ENCODE results near the gene ZPBP.

Gene ZPBP

GRCh38 chr7:50037086-50037485 lies 56.0 kb downstream of the ZPBP start:
- no peak for DNase-seq

DNA sequence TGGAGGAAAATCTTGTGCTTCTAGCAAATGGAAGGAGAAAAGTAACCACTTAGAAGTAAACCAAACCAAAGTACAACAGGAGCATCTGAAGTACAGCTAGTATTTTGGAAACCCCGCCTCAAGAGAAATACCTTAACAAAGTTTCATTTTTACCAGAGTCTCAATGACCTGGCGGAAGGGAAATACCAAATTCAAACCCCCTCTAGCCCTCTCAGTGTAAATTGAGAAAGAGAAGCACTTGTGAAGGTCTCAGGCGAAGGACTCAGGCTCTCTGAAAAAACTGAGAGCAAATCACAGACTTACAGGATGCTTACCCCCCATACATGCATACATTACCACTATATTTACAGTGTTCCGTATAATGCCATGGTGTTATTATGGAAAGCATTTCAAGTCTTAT lies 70.1 kb downstream of the ZPBP start:
- DNase-seq, result no peak

DNA sequence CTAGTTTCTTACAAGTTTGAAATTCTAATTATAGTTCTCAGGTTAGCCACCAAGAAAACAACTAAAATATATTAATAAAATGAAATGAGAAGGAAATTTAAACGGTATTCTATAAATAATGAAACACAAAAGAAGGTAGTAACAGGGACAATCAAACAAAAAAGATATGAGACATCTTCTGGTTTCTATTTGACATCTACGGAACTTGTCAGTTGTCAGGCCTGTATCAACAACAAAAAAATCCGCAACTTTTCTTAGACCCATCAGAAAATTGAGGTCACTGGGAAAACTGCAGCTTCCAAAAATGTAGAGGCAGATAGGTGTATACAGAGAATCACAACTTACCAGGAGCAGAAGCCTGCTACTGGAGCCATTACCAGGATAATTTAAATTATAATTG lies 70.6 kb downstream of the ZPBP start:
- DNase-seq, result no peak

DNA sequence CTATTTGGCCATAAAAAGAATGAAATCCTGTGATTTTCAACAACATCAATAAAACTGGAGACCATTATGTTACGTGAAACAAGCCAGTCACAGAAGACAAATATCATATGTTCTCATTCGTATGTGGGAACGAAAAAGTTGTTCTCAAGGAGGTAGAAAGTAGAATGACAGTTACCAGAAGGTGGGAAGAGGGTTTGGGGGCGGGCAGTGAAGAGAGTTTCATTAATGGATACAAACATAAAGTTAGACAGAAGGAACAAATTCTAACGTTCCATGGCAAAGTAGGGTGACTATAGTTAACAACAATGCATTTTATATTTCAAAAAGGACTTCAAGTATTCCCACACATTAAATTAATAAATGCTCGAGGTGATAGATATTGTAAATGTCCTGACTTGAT lies 97.4 kb downstream of the ZPBP start:
- DNase-seq, result no peak

GRCh38 chr7:49986191-49986590 lies 106.9 kb downstream of the ZPBP start:
- DNase-seq, result no peak

GRCh38 chr7:49980465-49980864 lies 112.6 kb downstream of the ZPBP start:
- DNase-seq, result no peak

DNA sequence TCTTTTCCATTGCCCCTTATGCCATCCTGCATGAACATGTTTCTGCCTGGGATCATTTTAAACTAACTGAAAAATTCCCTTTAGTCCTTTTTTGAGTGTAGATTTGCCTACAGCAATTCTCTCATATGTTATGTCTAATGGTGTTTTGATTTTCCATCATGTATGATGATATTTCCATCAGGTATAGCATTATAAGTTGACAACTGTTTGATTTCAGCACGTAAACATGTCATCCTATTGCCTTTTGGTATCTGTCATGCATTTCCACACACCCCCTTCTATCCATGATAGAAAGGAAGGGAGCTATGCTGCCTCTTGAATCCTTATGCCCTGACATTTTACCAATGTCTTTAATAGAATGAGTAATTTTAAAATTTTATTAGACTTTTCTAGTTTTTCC lies 116.8 kb downstream of the ZPBP start:
- DNase-seq, result no peak

- DNase-seq, result no peak
Measured at GRCh38 chr7:49974035-49974434, 119.0 kb downstream of the ZPBP start.

DNA sequence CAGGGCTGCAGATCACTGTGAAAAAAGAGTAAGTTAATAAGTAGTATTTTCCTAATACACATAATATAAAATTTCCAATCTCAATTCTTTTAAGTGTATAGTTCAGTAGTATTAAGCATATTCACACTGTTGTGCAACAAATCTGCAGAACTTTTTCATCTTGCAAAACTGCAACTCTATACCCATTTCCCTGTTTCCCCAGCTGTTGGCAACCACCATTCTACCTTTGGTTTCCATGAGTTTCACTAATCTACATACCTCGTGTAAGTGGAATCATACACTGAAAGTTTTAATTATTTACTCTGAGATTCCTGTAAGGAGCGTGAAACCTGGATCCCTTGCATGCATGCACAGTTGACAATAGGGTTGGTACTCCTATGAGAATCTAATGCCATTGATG lies 155.4 kb downstream of the ZPBP start:
- no peak for DNase-seq

- no peak for DNase-seq
Measured at GRCh38 chr7:49931627-49932026, 161.4 kb downstream of the ZPBP start.

GRCh38 chr7:49928787-49929186 lies 164.3 kb downstream of the ZPBP start:
- no peak for DNase-seq

DNA sequence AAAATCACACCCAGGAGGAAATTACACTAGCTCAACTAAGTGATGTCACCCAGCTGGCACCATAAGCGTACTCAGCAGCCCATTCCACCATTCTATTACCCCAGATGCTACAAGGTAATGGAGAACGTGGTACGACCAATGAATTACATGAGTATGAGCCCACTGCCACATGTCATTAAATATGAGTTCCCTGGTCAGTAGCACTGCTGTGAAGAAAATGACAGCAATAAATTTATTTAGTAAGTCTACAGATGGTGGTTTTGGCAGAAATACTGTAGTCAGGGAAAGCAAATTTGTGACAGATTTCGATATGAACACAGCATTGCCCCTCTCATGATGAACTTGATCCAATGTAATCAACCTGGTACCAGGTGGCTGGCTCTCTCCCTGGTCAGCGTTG lies 165.4 kb downstream of the ZPBP start:
- DNase-seq, result no peak

- DNase-seq, result no peak
Measured at GRCh38 chr7:49926720-49927119, 166.3 kb downstream of the ZPBP start.

DNA sequence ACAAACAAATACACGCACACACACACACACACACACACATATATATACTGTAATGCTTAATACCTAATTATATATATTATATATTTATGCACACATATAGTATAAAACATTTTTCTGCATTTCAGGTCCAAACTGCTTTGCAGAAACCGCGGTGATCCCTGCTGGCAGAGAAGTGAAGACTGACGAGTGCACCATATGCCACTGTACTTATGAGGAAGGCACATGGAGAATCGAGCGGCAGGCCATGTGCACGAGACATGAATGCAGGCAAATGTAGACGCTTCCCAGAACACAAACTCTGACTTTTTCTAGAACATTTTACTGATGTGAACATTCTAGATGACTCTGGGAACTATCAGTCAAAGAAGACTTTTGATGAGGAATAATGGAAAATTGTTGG lies 181.1 kb downstream of the ZPBP start:
- DNase-seq, result no peak

DNA sequence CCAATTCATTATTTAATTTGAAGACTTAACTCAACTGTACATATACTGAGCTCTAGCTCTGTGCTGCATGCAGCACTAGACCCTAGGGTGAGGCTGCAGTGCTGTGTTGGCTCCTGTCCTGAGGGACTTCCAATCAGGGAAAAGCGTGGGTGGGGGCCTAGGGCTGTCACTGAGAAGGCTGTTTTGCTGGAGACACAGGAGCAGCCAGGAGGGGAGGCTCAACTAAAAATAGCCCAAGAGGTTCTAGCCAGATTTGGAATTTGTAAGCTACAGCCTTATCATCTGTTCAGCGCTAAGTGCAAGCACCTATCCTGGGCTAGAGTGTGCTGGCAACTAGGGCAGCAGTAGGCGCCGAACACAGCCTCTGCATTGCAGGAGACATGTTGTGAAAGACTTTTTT lies 198.5 kb downstream of the ZPBP start:
- no peak for DNase-seq

DNA sequence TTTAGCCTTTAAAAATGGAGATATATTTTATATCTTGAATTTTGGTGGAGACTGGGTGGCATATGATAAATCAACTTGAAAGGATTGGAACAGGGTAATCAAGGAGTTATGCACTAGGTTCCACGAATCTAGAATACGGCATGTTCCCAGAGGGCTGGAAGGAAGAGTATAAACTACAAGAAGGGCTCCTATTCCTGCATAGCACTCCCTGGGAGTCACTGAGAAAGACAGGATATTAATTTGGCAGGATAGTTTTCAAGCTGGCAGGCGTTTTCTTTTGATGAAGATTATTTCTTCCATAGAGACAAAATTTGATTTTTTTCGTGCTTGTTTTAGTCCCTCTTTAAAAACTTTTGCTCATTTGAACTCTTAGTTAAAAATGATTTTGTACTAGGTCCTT lies 199.9 kb downstream of the ZPBP start:
- DNase-seq, result no peak

- DNase-seq, result no peak
Measured at GRCh38 chr7:49892481-49892880, 200.6 kb downstream of the ZPBP start.

Data from CD4-positive, alpha-beta T cell treated with Interleukin-17A for 1 hour (primary cell).